ENCODE data around the gene MCL1.
"Not testable (repeated sequence)": the region's sequence is repeated elsewhere in the genome, so short reads cannot be mapped to it uniquely, and the experiment has no call there.

The MCL1 gene

GRCh38 chr1:150602372-150602771 is 23.0 kb upstream of the MCL1 start:
- DNase-seq (ENCODE audit: low read depth) = not testable (repeated sequence)

- DNase-seq (ENCODE audit: low read depth) = no peak
These were observed 22.1 kb upstream of the MCL1 start for GRCh38 chr1:150601540-150601939.

GRCh38 chr1:150598346-150598745 is 18.9 kb upstream of the MCL1 start:
- not testable (repeated sequence) for DNase-seq (ENCODE audit: low read depth)

GRCh38 chr1:150596976-150597375 is 17.6 kb upstream of the MCL1 start:
- DNase-seq (ENCODE audit: low read depth) = no peak

- no peak for DNase-seq (ENCODE audit: low read depth)
These were observed 16.9 kb upstream of the MCL1 start for GRCh38 chr1:150596095-150596892.

- DNase-seq (ENCODE audit: low read depth) = no peak
These were observed 3.0 kb upstream of the MCL1 start for GRCh38 chr1:150582371-150582770.

GRCh38 chr1:150581962-150582361 is 2.6 kb upstream of the MCL1 start:
- not testable (repeated sequence) for DNase-seq (ENCODE audit: low read depth)

- not testable (repeated sequence) for DNase-seq (ENCODE audit: low read depth)
These were observed 2.0 kb upstream of the MCL1 start for GRCh38 chr1:150581437-150581836.

- not testable (repeated sequence) for DNase-seq (ENCODE audit: low read depth)
These were observed 1.6 kb upstream of the MCL1 start for GRCh38 chr1:150580966-150581365.

- no peak for DNase-seq (ENCODE audit: low read depth)
These were observed 684 bp upstream of the MCL1 start for GRCh38 chr1:150579945-150580642.

- no peak for DNase-seq (ENCODE audit: low read depth)
These were observed 919 bp downstream of the MCL1 start for GRCh38 chr1:150578272-150579109.

GRCh38 chr1:150577557-150578271 is 1.7 kb downstream of the MCL1 start:
- DNase-seq (ENCODE audit: low read depth) = no peak

GRCh38 chr1:150576794-150577556 is 2.4 kb downstream of the MCL1 start:
- no peak for DNase-seq (ENCODE audit: low read depth)

GRCh38 chr1:150576367-150576711 is 3.1 kb downstream of the MCL1 start:
- no peak for DNase-seq (ENCODE audit: low read depth)

- no peak for DNase-seq (ENCODE audit: low read depth)
These were observed 3.7 kb downstream of the MCL1 start for GRCh38 chr1:150575518-150576366.

GRCh38 chr1:150575072-150575489 is 4.3 kb downstream of the MCL1 start:
- DNase-seq (ENCODE audit: low read depth) = no peak

GRCh38 chr1:150574260-150575071 is 4.9 kb downstream of the MCL1 start:
- no peak for DNase-seq (ENCODE audit: low read depth)

- DNase-seq (ENCODE audit: low read depth) = not testable (repeated sequence)
These were observed 5.8 kb downstream of the MCL1 start for GRCh38 chr1:150573648-150574071.

GRCh38 chr1:150572918-150573647 is 6.3 kb downstream of the MCL1 start:
- no peak for DNase-seq (ENCODE audit: low read depth)
